C4-2B (cell line): ENCODE data around the gene MKX.
A peak's percentile ranks its signal among the peaks of the same experiment; 100 is the strongest.

Source experiments
- H3K27ac ChIP-seq: fragments of 450-650 bp; 2 replicates; pipeline ENCODE4 v1.5.1; 2017
- CTCF ChIP-seq: fragments of 450-650 bp; conservative IDR thresholded peaks from 2 replicates; pipeline ENCODE4 v1.5.1; 2017; ENCODE audit warnings: mild to moderate bottlenecking
- ZFX ChIP-seq: fragments of 450-650 bp; IDR thresholded peaks from 2 replicates; pipeline ENCODE4 v1.6.1; 2017

MKX gene

GRCh38 chr10:27745732-27746396 lies at the start of gene MKX:
TSS of gene MKX (minus strand) at chr10:27745819. CDS start at chr10:27743415, 2,404 bp downstream.
- TF ChIP-seq ZFX (no peak), CTCF (no peak)
- peak within 1 kb of the TSS; percentile 47 for H3K27ac ChIP-seq

- TF ChIP-seq CTCF (peak; percentile 62), ZFX (no peak)
- H3K27ac ChIP-seq: no peak overlapping the region
Measured at GRCh38 chr10:27794157-27794556, 48.5 kb upstream of the MKX start.

GRCh38 chr10:27792216-27792615 lies 46.6 kb upstream of the MKX start:
- TF ChIP-seq CTCF (no peak), ZFX (no peak)
- H3K27ac ChIP-seq: no peak overlapping the region

- TF ChIP-seq ZFX (no peak), CTCF (no peak)
- H3K27ac ChIP-seq: no peak overlapping the region
Measured at GRCh38 chr10:27784272-27784671, 38.7 kb upstream of the MKX start.

- no peak for TF ChIP-seq ZFX
- peak; percentile 20 for TF ChIP-seq CTCF
Measured at GRCh38 chr10:27783660-27784059, 38.0 kb upstream of the MKX start.

GRCh38 chr10:27779462-27780015 lies 33.9 kb upstream of the MKX start:
- TF ChIP-seq CTCF (no peak), ZFX (no peak)

More at GRCh38 chr10:27783660-27784059, 38.0 kb upstream of the MKX start:
- H3K27ac ChIP-seq: no peak overlapping the region

GRCh38 chr10:27774831-27775230 lies 29.2 kb upstream of the MKX start:
- TF ChIP-seq CTCF: no peak
- TF ChIP-seq ZFX: no peak
- H3K27ac ChIP-seq: no peak overlapping the region

More at GRCh38 chr10:27779462-27780015, 33.9 kb upstream of the MKX start:
- no peak overlapping the region for H3K27ac ChIP-seq
